Lung (tissue), 12 donors: ENCODE data around the gene BCL6. TPM values are rescaled to one million over a fixed set of nuclear protein-coding genes. Genes with fewer than 3 reads are reported as not detected.

ENCODE experiments used
- ATAC-seq: fragments of 200-7000 bp; cut with Tn5 transposase; one replicate; pipeline ENCODE4 v1.9.1; 2020; ENCODE audit warnings: moderate number of reproducible peaks; ENCODE audit not compliant: insufficient read depth, low FRiP score
- DNase-seq, 3 donors: peaks; one replicate each; pipeline ENCODE4 v3.0.0-alpha.2; 2013 to 2017
- H3K27ac ChIP-seq, 2 donors: one replicate each; pipeline ENCODE4 v1.5.1; 2013; ENCODE audit warnings: mild to moderate bottlenecking in 2 of 2, moderate library complexity in 2 of 2, control low read depth in 1 of 2, inconsistent platforms in 1 of 2, low read depth in 1 of 2, low read length in 1 of 2
- H3K27me3 ChIP-seq, 3 donors: one replicate each; pipeline ENCODE4 v1.5.1; 2013; ENCODE audit warnings: low read length in 2 of 3; ENCODE audit not compliant: control insufficient read depth in 3 of 3, insufficient read depth in 3 of 3
- H3K36me3 ChIP-seq, 4 donors: one replicate each; pipeline ENCODE4 v1.5.1; 2013; ENCODE audit warnings: low read length in 4 of 4, mild to moderate bottlenecking in 1 of 4, moderate library complexity in 1 of 4; ENCODE audit not compliant: control insufficient read depth in 4 of 4, insufficient read depth in 4 of 4
- H3K4me1 ChIP-seq, 5 donors: one replicate each; pipeline ENCODE4 v1.5.1; 2013; ENCODE audit warnings: low read length in 5 of 5, mild to moderate bottlenecking in 2 of 5, moderate library complexity in 1 of 5; ENCODE audit not compliant: control insufficient read depth in 5 of 5, insufficient read depth in 5 of 5
- H3K4me3 ChIP-seq: one replicate; pipeline ENCODE4 v1.5.1; 2013; ENCODE audit warnings: mild to moderate bottlenecking, control low read depth, moderate library complexity
- H3K9ac ChIP-seq, 2 donors: one replicate each; pipeline ENCODE4 v1.5.1; 2013; ENCODE audit warnings: low read length in 2 of 2, control low read depth in 1 of 2; ENCODE audit not compliant: insufficient read depth in 1 of 2
- H3K9me3 ChIP-seq, 4 donors: one replicate each; pipeline ENCODE4 v1.5.1; 2013; ENCODE audit warnings: low read length in 3 of 4, mild to moderate bottlenecking in 1 of 4, moderate library complexity in 1 of 4; ENCODE audit not compliant: control insufficient read depth in 4 of 4, insufficient read depth in 3 of 4
- CTCF ChIP-seq: IDR thresholded peaks from 2 replicates; pipeline ENCODE4 v1.5.1; 2012; ENCODE audit warnings: mild to moderate bottlenecking; ENCODE audit errors: control extremely low read depth, extremely low read depth
- WGBS, 2 donors: extraction: QIAGEN DNeasy Blood & Tissue Kit; methylation state at CpG; one replicate each; pipeline ENCODE4 v1.1.7; 2013; 5-methylcytosine and 5-hydroxymethylcytosine counted together
- polyA plus RNA-seq, 2 donors: library from polyadenylated mRNA; stranded (reverse); fragments of 200-250 nt; gene quantifications; one replicate each; pipeline ENCODE4 v1.2.1, GENCODE V29; 2013
- total RNA-seq, 2 donors: library from RNA; depleted of rRNA in 1 of 2; stranded (reverse); fragments of >200 nt in 1 of 2; gene quantifications; one replicate each; pipeline ENCODE4 v1.2.1, GENCODE V29; 2014 to 2021
- donor health status: control.
- donor health status: control.
- donor health status: Bipolar disorder and iron deficiency.
- donor health status: healthy.
- donor health status: DM: yes; HTN: yes; CAD: no.

BCL6 gene
- total and polyA plus RNA-seq, 4 donors = 29.4 to 137 (median 76.5) TPM

- H3K9ac ChIP-seq = no peak overlapping the region
- H3K9me3 ChIP-seq = no peaks in the 10 kb centered on the region
- H3K4me1 ChIP-seq = peaks cover 0 to 9% (median 0%) of the 10 kb centered on the region in 5 donors
- no peak for TF ChIP-seq CTCF
- no peak for DNase-seq
- H3K36me3 ChIP-seq = no peaks in the 10 kb centered on the region
- WGBS, 2 donors = 93 to 99% methylated on average over 3 of the region's 3 CpGs
- H3K4me3 ChIP-seq = no peak overlapping the region
- no peak overlapping the region for H3K27ac ChIP-seq
- ATAC-seq = no peak
- no peaks in the 10 kb centered on the region for H3K27me3 ChIP-seq
Observed at GRCh38 chr3:187767266-187768012, 22.2 kb upstream of the BCL6 start.

- H3K36me3 ChIP-seq = no peaks in the 10 kb centered on the region
- no peak overlapping the region for H3K4me3 ChIP-seq
- peaks cover 0 to 9% (median 0%) of the 10 kb centered on the region in 5 donors for H3K4me1 ChIP-seq
- DNase-seq (no peak), ATAC-seq (no peak)
- H3K27me3 ChIP-seq = no peaks in the 10 kb centered on the region
- no peaks in the 10 kb centered on the region for H3K9me3 ChIP-seq
- no peak for TF ChIP-seq CTCF
- 94 to 96% methylated on average over 2 of the region's 2 CpGs for WGBS, 2 donors
- H3K27ac ChIP-seq = no peak overlapping the region
- no peak overlapping the region for H3K9ac ChIP-seq
Observed at GRCh38 chr3:187765342-187765741, 20.1 kb upstream of the BCL6 start.

- Histone ChIP-seq H3K9me3 (no peaks in the 10 kb centered on the region), H3K27ac (no peak overlapping the region), H3K9ac (no peak overlapping the region), H3K4me1 (peaks cover 0 to 6% (median 0%) of the 10 kb centered on the region in 5 donors), H3K27me3 (no peaks in the 10 kb centered on the region), H3K4me3 (no peak overlapping the region), H3K36me3 (no peaks in the 10 kb centered on the region)
- no peak for TF ChIP-seq CTCF
- WGBS, 2 donors = 79 to 85% methylated on average over 7 of the region's 7 CpGs
- ATAC-seq = no peak
- no peak for DNase-seq
Observed at GRCh38 chr3:187763850-187764648, 18.8 kb upstream of the BCL6 start.
